GM18907 (cell line): ENCODE measurements around the gene NEUROD6.

ENCODE experiments used
- ATAC-seq: cut with Tn5 transposase; IDR thresholded peaks from one replicate; pipeline ENCODE4 v1.9.1; 2021; ENCODE audit warnings: mild to moderate bottlenecking, moderate library complexity; ENCODE audit not compliant: unreplicated experiment

NEUROD6 gene

DNA sequence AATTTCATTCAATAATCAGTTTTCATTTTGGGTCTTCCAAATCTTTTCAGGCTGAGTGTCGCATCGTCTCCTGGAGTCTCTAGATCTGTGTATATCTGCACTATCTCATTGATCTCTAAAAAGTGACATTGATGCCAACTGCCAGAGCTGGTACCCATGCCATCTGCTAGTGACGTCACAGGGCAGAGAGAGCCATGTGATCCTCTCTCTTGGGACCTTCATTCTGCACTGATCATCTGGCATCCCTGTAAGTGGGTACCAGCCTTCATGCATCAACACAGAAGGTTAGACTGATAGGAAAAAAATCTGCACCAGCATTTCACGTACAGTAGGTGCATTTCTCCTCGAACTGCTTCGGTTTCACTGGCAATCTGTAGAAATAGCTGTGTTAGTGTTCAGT, at the start of gene NEUROD6:
NEUROD6 (minus strand) TSS at position 124 of the 400 bp plus-strand sequence. CDS start 1,458 bp downstream, outside the sequence.
- no peak for ATAC-seq

DNA sequence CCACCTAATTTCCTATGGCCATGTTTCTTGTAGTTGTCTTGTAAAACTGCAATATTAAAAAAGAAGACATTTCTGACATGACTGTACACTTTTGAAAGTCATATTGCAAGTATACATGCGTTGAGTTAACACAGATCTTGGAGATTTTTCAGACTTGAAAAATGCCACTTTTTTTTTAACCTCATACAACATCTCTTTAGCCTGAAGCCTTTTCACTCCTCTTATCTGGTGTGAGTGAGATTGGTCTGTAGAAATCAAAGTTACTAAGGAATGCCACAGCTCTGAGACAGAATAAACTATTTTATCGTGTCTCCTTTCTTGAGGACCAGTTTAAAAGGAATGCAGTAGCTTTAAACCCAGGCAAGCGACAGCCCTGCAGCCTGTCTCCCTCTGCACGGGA, 43.9 kb upstream of the NEUROD6 start:
- no peak for ATAC-seq

DNA sequence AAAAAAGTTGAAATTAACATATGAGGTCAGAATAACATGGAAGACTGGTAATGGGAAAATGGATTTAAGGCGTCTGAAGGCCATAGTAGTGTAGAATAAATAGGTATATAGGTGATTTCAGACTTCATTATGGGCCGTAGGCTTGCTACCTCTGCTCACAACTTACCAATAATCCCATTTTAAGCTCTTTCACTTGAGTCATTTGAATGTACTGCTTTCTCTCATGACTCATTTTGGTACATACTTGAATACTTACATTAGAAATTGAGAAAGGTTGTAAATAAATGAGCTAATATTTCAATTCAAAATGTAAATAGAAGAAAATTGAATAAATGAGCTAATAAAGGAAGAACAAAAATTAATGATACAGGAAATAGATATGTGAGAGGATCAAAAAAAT, 42.2 kb upstream of the NEUROD6 start:
- ATAC-seq = no peak

DNA sequence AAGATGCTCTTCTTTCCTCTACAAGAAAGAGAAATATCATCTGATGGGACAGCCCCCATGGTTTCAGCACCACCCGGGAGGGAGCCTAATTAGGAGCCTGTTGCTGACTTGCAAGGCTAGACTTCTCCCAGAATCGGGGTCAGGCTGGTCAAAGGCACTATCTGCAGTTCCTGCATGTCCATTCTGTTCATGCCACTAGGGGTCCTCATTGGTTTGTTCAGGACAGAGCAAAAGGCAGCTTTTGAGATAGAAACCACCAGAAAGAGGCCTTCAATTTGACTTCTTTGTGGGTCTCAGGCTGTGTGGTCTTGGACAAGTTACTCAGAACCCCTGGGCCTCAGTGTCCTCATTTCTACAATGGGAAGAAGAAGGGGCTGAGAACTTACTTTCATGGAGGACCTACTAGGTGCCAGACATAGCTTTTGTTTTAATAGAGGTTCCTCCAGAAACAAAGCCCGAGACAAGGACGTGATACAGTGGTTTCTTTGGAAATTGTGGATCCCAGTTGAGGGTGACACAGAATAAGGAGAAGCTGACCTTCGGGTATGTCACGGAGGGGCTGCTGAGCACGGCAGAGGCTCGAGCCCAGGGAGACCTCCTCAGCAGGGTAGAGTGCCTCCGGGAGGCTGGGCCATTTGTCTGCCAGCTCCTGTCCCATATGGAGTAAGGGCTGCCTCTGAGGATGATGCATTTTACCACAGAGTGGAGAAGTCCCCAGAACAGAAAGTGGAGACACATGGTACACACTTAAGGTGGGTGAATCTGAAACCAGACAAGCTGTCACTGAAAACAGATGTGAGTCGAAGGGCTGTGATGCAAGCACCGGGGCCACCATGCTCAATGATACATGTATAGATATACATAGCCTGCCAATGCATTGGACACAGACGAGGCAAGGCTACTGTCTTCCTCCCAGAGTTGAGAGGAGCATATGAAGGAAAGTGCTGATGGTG, 33.1 kb upstream of the NEUROD6 start:
- peak; percentile 89 for ATAC-seq

DNA sequence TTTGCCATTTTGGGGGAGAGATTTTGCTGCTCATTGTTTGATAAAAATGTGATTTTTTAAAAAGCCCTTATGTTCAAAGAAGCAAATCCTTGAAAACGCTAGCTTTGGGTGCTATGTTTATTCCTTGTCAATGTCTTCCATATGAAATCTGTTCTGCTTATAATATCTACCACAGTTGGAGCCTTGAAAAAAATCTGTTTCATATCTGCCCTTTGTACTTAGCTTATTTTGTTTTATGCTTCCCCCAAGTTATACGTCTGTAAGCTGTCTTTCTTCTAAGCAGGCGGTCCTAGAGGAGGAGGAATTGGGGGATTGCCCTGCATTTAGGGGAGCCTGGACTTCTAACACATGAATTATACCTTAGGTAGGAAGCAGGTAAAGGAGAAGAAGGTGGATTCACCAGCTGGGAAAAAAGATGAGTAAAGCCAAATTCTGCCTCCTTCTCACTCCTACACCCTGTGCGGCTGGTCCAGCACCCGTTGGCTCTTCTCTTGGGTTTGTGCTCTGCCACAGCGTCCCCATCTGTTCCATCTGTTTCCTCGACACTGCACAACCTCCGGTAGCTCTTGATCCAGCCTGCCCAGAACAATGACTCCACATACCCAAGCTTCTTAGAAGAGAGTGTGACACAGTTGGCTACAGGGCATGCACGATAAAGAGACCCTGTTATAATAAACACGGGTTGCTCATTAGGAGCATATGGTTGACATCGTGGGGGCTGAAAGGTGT, 31.9 kb upstream of the NEUROD6 start:
- ATAC-seq = no peak

DNA sequence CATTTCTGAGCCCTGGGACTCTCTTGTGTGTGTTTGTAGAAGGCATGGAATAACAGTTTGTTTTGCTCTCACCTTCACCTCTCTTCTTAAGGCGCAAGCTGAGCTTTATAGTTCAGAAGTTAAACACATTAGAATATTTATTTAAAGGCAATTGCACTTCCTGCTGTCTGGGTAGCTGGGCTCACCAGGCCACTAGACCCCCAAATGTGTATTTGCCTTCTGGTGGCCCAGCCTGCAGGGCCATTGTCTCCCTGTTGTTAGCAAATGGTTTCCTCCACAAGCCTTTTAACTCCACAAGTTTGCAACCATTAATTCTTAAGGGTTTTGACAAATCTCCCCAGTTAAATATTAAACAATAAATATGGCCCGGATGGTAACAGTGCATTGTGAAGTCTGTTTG, 31.1 kb upstream of the NEUROD6 start:
- no peak for ATAC-seq

DNA sequence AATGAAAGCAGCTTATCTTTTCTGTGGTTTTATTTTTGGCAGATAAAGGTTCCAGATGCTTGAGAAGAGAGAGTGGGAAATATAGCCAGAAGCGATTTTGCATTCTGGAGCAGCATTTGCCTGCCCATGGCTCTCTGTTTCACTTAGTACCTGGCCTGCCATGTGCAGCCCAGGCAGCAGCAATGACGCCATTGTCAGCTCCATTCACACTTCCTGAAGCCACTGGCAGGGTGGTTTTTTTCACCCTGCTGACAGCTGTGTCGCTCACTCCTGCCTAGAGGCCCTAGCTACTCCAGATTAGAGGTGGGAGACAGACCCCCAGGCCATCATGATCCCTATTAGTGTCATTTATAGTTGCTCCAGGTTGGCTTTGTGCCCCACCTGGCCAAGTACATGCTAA, 30.1 kb upstream of the NEUROD6 start:
- no peak for ATAC-seq

DNA sequence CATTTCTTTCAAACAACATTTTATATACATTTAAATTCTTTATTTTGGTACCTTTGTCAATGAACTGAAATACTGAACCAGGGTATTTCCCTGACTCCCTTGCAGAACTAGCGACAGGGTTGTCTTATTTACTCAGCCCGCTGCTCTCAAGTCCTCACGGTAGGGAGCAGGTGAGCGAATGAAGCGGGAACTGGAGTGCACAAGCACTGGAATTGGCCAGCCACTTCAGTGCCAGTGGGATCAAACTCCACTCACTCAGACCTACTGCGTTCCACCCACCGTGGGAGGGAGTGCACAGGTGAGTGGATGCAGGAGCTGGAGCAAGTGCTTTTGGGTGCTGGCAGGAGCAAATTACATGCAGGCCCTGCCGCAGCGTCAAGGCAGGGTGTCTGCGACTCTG, 28.1 kb upstream of the NEUROD6 start:
- ATAC-seq = no peak

DNA sequence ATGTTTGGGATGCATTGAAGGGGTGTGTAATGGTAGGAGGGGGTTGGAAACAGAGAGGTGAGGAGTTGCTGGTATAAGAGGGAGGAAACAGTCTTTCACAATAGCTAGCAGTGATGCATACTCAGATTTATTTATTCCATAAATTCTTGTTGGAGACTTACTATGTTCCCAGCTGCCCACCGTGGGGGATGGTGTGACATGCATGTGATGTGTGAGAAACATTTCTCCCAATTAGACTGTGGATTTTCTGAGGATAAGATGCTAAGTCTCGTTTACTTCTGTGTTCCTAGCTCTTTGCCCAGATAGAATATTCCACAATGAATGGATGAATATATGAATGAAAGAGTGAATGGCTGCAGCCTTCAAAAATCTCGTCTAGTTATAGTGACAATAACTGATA, 23.0 kb upstream of the NEUROD6 start:
- ATAC-seq = no peak

DNA sequence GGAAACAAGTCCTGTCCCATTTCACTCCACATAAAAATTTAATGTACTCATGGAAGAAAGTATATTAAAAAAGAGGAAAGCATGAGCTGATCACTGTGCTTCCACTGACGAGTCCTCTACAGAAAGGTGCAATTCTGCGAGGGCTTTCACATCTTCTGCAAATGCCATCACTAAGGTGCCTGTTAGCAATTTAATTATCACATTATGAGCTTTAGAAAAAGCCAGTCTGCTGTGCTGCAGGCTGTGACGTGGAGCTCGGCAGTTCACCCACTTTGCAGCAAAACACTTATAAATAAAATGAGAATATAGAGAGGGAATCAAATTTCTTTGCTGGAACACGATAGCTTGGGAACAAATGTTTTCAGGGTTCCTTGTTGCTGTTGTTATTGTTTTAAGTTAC, 22.5 kb upstream of the NEUROD6 start:
- no peak for ATAC-seq

DNA sequence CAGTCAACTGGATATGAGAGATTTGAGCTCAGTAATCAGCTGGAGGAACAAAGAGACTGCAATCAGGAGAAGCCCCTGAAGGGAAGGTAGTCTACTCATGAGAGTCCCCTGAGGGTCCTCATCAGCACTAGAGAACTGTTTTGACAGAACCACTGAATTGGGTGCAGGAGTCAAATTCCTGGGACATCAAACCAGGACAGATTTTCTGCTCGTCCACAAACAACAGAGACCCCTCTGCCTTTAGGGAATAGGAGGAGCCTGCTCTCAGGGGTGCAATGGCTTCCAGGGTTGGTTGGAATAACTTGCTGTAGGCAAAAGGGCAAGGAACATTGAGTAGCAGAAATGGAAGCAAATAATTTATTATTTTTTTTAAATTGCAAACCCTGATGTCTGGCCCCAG, 21.9 kb upstream of the NEUROD6 start:
- no peak for ATAC-seq

DNA sequence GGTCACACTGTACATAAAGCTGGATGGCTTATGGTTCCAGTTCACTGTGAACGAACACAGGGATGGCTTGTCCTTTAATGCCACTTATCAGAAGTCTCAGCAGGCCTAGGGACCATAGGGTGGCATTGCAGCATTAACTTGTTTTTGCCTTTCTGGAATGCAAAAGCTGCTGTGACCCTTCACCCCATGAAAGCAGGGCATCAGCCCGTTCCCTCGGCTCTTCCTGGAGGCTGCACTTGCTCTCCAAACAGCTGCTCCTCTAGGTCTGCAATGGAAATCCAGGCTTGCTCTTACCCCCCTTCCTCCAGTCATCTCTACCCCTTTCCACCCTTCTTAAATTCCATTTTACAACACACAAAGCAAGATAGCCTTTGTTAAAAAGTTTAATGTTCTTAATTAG, 17.9 kb upstream of the NEUROD6 start:
- no peak for ATAC-seq

DNA sequence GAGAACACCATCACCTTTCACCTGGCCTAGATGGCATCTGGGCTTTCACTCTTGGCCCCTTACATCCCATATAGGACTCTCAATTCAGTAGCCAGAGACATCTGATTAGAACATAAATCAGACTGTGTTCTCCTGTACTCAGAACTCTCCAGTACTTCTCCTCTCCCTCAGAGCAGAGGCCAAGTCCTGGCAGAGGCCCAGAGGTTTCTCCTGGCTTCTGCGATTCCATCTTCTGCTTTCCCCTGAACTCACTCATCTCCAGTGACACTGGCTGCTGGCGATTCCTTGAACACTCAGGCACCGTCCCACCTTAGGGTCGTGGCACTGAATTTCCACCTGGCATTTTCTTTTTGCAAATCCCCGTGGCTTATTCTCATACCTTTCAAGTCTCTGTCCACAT, 4.9 kb upstream of the NEUROD6 start:
- ATAC-seq = no peak

DNA sequence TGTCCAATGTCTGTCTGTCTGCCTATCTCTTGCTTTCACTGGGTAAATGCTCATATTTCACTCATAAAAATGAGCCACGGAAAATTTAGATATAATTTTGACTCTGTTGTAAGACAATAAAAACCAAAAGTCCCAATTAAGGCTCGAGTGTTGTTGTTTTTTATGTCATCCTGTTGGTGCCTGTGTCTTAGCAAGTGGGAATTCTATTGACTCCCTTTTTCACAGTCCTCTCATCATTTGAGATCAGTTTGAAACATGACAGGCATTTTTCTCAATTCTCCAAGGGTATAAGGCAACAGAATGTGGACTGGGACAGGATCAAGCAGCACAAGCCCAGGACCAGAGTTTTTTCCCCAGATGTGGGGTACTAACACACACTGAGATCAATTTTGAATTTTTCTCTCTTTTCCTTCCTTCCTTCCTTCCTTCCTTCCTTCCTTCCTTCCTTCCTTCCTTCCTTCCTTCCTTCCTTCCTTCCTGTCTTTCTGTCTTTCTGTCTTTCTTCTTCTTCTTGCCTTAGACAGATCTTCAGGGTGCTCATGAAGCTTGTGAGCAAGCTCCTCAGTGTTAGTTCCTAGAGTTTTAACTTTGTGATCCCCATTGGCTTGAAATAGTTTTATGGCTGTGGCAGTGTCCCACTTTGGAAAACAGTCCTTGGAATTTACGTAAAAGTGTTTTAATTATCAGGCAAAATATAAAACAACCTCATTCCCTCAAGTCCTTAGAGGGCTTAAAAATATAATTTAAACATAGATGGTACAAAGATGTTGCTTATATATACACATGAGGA, 3.2 kb upstream of the NEUROD6 start:
- no peak for ATAC-seq

DNA sequence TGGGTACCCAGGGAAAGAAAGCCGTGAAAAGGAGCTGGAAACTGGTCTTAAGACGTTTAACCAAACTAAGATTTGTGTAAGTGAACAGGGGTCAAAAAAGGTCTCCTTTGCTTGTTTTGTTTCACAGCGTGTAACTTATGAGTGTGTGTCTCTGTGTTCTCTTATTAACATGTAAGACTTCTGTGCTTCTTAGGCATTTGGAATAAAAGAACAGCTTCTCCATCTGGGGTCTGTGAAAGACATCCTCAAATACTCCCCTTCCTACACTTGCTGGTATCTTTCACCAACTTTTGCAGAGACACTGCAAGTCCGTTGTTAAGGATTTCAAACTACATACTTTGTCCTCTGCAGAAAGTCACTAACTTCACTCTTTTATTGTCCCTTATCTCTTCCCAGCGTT, 615 bp upstream of the NEUROD6 start:
- no peak for ATAC-seq

DNA sequence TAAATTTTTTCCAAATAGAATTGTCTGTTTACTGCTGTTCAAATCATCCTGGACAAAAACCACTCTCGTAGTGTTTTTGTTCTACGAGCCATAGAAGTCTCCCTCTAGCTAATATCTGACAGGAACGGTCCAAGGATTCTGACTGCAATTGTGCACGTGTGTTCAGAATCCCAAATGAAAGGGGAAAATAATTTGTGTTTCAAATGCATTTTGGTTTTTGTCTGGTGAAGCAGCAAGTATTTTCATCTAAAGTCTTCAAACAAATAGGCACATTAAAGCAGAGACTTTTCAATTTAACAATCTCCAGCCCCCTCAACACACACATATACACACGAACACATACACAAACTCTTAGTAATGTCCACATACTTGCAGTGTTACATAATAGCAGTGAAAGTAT, 475 bp downstream of the NEUROD6 start:
- no peak for ATAC-seq

DNA sequence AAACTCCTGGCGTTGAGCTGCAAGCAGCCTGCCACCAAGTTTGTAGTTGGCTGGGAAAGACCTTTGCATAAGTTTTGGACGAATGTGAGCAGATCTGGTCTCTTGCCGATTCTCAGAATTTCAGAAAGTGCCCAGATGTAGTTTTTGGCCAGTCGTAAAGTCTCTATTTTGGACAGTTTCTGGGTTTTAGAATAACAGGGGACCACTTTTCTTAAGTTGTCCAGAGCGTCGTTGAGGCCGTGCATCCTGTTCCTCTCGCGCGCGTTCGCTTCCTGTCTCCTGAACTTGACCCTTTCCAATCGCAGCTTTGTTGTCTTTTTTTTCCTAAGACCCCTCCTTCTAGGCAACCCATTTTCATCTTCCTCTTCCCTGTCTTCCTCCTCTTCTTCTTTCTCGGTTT, 1.8 kb downstream of the NEUROD6 start:
- ATAC-seq = no peak

DNA sequence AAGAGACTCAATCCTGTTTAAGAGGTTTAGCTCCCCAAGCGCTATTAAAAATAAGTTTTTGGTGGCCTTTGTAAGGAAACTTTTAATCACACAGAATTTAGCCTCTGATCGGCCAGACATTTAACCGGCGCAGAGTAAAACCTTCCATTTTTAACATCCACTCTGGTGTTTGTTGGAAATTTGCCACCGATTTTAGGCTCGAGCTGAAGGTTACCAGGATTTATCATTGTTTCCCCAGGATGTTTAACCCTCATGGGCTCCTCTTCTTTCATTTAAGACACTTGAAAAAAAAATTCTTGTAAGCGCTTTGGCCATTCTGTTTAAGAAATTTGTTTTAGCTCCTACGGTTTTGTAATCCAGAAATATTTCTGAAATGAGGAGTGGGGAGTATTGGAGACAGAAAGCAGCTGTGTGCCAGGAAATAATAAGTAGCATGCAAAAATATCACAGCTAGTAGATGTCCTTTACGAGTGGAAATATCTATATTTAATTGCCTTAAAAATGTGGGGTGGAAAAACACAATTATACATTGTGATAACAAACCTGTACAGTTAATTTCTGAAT, 3.4 kb downstream of the NEUROD6 start:
- no peak for ATAC-seq

DNA sequence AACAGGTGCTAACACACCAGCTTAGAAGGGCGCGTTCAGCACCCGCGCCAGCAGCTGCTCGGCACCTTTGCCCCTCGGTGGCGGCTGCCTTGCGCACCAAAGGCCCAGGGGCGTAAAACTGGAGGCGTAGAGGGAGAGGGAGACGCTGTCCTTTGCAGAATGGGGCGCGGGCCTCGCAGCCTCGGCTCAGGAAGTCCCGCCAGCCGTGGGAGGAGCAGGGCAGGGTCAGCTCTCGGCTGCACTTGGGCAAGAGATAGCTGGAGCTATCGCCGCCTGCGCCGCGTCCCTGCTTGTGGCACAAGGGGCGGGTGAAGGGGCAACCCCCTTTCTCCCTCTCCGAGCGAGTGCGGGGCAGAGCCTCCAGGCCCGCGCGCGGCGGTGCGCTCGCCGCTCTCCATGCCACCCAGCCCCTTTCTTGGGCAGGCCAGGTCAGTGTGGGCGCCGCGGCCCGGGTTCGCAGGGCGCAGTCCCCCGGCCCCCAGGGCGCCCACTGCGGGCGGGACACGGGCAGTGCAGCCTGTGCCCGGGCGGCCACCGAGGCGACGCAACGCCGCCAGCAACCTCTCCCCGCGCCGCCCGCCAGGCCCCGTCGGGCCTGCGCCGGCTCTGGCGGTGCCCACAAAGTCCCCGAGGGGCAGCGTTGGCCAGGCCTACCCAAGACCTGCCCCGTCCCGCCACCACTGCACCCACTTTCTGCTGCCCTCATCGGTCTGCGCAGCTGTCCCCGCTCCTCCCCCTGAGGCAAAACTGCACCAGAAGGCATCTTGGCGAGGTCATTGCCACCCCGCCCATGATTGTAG, 4.1 kb downstream of the NEUROD6 start:
- no peak for ATAC-seq

DNA sequence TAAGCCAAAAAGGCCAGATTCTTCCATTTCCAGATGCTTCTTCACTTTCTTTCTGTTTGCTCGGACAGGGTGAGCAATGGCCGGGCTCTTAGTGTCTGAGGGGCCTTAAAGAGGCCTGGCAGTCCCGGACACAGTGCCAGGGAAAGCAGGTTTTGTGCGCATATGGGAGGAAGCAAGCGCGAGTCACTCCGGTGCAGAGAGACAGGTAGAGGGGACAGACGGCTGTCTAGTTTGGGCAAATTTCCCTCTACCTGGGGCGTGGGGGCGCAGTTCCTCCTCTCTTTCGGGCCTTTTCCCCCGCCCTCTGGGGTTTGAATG, 4.7 kb downstream of the NEUROD6 start:
- ATAC-seq = no peak
